LNCaP clone FGC (cell line): ENCODE data around the gene LTBP2.

Experiments used
- DNase-seq: peaks from one replicate; pipeline ENCODE4 v3.0.0-alpha.2; 2011; ENCODE audit warnings: low read depth
- H3K4me3 ChIP-seq: 2 replicates; pipeline ENCODE4 v1.5.1; 2011; ENCODE audit warnings: mild to moderate bottlenecking, low read depth, low read length, control low read depth
- CTCF ChIP-seq: IDR thresholded peaks from 2 replicates; pipeline ENCODE4 v1.5.1; 2012; ENCODE audit warnings: mild to moderate bottlenecking; ENCODE audit not compliant: control insufficient read depth, insufficient read depth; ENCODE audit errors: extremely low read depth

LTBP2 gene

GRCh38 chr14:74568911-74569310, 43.1 kb downstream of the LTBP2 start:
- no peak for DNase-seq
- no peak overlapping the region for H3K4me3 ChIP-seq
- TF ChIP-seq CTCF, result no peak

GRCh38 chr14:74568380-74568649, 43.7 kb downstream of the LTBP2 start:
- DNase-seq, result no peak
- no peak for TF ChIP-seq CTCF
- no peak overlapping the region for H3K4me3 ChIP-seq

GRCh38 chr14:74567646-74568379, 44.2 kb downstream of the LTBP2 start:
- no peak for TF ChIP-seq CTCF
- no peak for DNase-seq
- H3K4me3 ChIP-seq, result no peak overlapping the region

- H3K4me3 ChIP-seq, result no peak overlapping the region
- no peak for TF ChIP-seq CTCF
- no peak for DNase-seq
Measured at GRCh38 chr14:74567219-74567618, 44.8 kb downstream of the LTBP2 start.

DNA sequence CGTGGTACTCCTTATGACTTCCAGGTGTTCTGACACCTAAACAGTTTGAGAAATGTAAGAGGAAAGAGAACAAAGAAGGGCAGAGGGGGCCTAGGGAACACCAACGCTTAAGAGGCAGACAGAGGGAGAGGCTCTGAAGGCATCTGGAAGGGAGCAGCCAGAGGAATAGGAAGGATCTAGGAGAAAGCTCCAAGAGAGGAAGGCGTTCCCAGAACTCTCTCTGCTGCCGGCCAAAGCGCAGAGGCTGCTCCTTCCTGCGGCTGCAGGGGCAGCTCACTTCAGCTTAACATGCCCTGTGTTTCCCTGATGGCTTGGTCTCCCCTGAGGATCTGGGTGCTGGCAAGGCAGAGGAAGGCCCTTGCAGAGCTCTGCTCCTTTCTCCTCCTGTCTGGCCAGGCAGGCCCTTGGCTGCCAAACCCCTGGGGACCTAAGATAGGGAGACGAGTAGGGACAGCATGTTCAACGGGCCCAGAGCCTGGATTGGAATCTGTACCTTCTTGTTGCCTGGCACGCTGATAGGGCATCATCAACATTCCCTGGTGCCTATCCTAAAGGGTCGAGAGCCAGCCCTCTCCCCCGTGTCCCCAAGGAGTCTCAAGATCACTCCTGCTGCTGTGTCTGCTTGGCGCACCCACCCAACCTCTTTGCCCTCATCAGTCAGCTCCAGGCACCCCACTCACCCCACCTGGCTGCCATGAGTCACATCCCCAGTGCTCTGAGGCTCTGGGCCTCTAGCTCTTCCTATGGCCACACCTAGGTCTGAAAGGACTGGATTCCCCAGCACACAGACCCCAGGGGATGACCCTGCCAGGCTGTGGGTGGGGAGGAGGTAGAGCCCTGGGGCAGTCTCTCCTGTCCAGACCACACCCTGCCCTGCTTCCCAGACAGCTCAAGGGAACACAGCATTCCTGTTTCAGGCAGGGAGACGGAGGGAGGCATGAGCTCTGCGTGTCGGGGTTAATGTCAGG, 45.6 kb downstream of the LTBP2 start:
- no peak overlapping the region for H3K4me3 ChIP-seq
- TF ChIP-seq CTCF, result no peak
- no peak for DNase-seq

- TF ChIP-seq CTCF, result no peak
- no peak overlapping the region for H3K4me3 ChIP-seq
- no peak for DNase-seq
Measured at GRCh38 chr14:74563586-74564159, 48.4 kb downstream of the LTBP2 start.
